Heart left ventricle (tissue), 16 donors: Measurements from ENCODE around the gene TCEAL9. TPM values are rescaled to one million over a fixed set of nuclear protein-coding genes. Genes with fewer than 3 reads are reported as not detected.
"Not testable (repeated sequence)": the region's sequence is repeated elsewhere in the genome, so short reads cannot be mapped to it uniquely, and the experiment has no call there.

ENCODE experiments used
- ATAC-seq, 4 donors: fragments of 200-7000 bp; cut with Tn5 transposase; one replicate each; pipeline ENCODE4 v1.9.1; 2020 to 2022; ENCODE audit warnings: moderate library complexity in 4 of 4, mild to moderate bottlenecking in 3 of 4, moderate number of reproducible peaks in 1 of 4
- DNase-seq, 5 donors: peaks; one replicate each; pipeline ENCODE4 v3.0.0-alpha.2; 2020
- H3K27ac ChIP-seq, 12 donors: fragments of 200-600 bp; sonication (generic) in 4 of 12; one replicate each; pipeline versions ENCODE4 v1.5.0 to v1.8.0; 2016 to 2022; ENCODE audit warnings: mild to moderate bottlenecking in 2 of 12
- H3K27me3 ChIP-seq, 9 donors: fragments of 200-600 bp; sonication (generic) in 2 of 9; one replicate each; pipeline versions ENCODE4 v1.5.1 to v1.8.0; 2016 to 2022; ENCODE audit warnings: mild to moderate bottlenecking in 3 of 9
- H3K36me3 ChIP-seq, 9 donors: fragments of 200-600 bp; sonication (generic) in 2 of 9; one replicate each; pipeline versions ENCODE4 v1.5.0 to v1.8.0; 2018 to 2022; ENCODE audit warnings: mild to moderate bottlenecking in 2 of 9
- H3K4me1 ChIP-seq, 12 donors: fragments of 200-600 bp; sonication (generic) in 4 of 12; one replicate each; pipeline versions ENCODE4 v1.5.0 to v1.8.0; 2016 to 2022; ENCODE audit warnings: mild to moderate bottlenecking in 3 of 12
- H3K4me3 ChIP-seq, 12 donors: fragments of 200-600 bp; sonication (generic) in 4 of 12; one replicate each; pipeline versions ENCODE4 v1.5.0 to v1.8.0; 2017 to 2022; ENCODE audit warnings: mild to moderate bottlenecking in 9 of 12, moderate library complexity in 4 of 12
- H3K9me3 ChIP-seq, 12 donors: fragments of 200-600 bp; sonication (generic) in 4 of 12; one replicate each; pipeline versions ENCODE4 v1.5.0 to v1.8.0; 2016 to 2022; ENCODE audit warnings: mild to moderate bottlenecking in 1 of 12
- POLR2A ChIP-seq, 2 donors: fragments of 450-650 bp; IDR thresholded peaks; one replicate each; pipeline ENCODE4 v1.6.1; 2017; ENCODE audit warnings: antibody characterized with exemption in 2 of 2, mild to moderate bottlenecking in 2 of 2, moderate library complexity in 2 of 2
- WGBS, 4 donors: extraction: QIAGEN DNeasy Blood & Tissue Kit in 2 of 4; methylation state at CpG; one replicate each; pipeline versions ENCODE4 v1.1.5 to v1.1.7; 2013 to 2018; 5-methylcytosine and 5-hydroxymethylcytosine counted together
- intact Hi-C, 10 donors: fragments of 100-400 bp; cut with DNase I; formaldehyde crosslinking; loops; one replicate each; pipeline versions ENCODE4 v1.11.1 to v1.14.2; 2022
- polyA plus RNA-seq, 2 donors: library from polyadenylated mRNA; stranded (reverse); fragments of 200-250 nt; gene quantifications; one replicate each; pipeline ENCODE4 v1.2.3, GENCODE V29; 2013
- total RNA-seq, 9 donors: library from RNA; depleted of rRNA in 2 of 9; stranded (reverse); fragments of >200 nt in 2 of 9; fragmentation: NEBNext Ultra II Directional in 3 of 9; extraction: Animal tissue kit (Norgen Biotek cat#: 25700) in 3 of 9; gene quantifications; one replicate each; pipeline versions ENCODE4 v1.1.0 to v1.2.4, GENCODE V29; 2016 to 2023
- TF ChIP-seq, protein P1 (sequence below), 12 donors: fragments of 200-600 bp; sonication (generic) in 4 of 12; IDR thresholded peaks; one replicate each; pipeline versions ENCODE4 v1.5.0 to v1.8.0; 2018 to 2022; ENCODE audit warnings: antibody characterized with exemption in 12 of 12, mild to moderate bottlenecking in 5 of 12
- donor health status: ischemic (EF 13 %, LVEDD 7.1; RV severe dilation, severe dysfunction).
- donor health status: healthy with polysubstance abuse.
- donor health status: DM: no; HTN: yes; CAD: no.
- donor health status: DM: no; HTN: no; CAD: no.
- donor health status: ischemic (EF 25% LVEDD 6.9; RV normal size, moderate dysfunction).
- donor health status: ischemic (EF 25% LVEDD 5.7; RV mildly dilated, moderate dysfunction).
- donor health status: healthy.
- donor health status: DM: yes; HTN: yes; CAD: no.
- donor health status: ischemic (EF 35%, LVEDD 5.7; RV mildly dilated, moderate dysfunction).
- donor health status: nonischemic (EF 11% LVEDD 7.7; RV severe dilation, severe dysfunction).
- donor health status: DM: yes; HTN: yes; CAD: no.
- donor health status: PGD.
- donor health status: ischemic (EF 29% LVEDD 5.4; RV normal size, mild dysfunction).
- donor health status: nonischemic (EF 23%, LVEDD 6.1; RV moderate dilation, normal function).

The TCEAL9 gene
- total and polyA plus RNA-seq, 11 donors = 15.7 to 60.3 (median 28.9) TPM

DNA sequence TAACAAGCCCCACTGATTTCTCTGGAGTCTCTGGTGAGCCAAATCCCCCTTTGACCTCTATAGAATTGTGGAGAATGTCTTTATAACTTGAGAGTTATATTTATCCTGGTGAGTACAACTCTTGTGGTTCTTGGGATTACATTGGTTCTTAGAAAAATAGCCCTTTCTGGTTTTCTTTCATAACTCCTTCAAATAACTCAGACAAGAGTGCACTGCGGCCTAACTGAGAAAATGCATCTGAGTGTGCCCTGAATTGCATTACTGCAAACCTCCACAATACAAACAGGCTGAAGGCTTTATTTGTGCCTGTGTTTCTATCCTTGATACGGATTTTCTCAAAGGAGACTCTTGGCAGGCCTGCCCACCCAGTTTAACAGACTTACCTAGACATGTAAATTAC lies 22.7 kb downstream of the TCEAL9 start:
- TF ChIP-seq POLR2A (IDR thresholded peaks at IDR 0.05) = no peak
- TF ChIP-seq, protein P1, sequence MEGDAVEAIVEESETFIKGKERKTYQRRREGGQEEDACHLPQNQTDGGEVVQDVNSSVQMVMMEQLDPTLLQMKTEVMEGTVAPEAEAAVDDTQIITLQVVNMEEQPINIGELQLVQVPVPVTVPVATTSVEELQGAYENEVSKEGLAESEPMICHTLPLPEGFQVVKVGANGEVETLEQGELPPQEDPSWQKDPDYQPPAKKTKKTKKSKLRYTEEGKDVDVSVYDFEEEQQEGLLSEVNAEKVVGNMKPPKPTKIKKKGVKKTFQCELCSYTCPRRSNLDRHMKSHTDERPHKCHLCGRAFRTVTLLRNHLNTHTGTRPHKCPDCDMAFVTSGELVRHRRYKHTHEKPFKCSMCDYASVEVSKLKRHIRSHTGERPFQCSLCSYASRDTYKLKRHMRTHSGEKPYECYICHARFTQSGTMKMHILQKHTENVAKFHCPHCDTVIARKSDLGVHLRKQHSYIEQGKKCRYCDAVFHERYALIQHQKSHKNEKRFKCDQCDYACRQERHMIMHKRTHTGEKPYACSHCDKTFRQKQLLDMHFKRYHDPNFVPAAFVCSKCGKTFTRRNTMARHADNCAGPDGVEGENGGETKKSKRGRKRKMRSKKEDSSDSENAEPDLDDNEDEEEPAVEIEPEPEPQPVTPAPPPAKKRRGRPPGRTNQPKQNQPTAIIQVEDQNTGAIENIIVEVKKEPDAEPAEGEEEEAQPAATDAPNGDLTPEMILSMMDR (IDR thresholded peaks at IDR 0.05) = no peak
- Histone ChIP-seq H3K27me3 (peaks cover 0 to 12% (median 0%) of the 10 kb centered on the region in 9 donors), H3K36me3 (peaks cover 0 to 9% (median 0%) of the 10 kb centered on the region in 9 donors), H3K4me1 (peaks cover 0 to 6% (median 0%) of the 10 kb centered on the region in 12 donors), H3K4me3 (no peak overlapping the region), H3K27ac (no peak overlapping the region), H3K9me3 (no peaks in the 10 kb centered on the region)
- WGBS, 4 donors = 69 to 84% (median 77%) methylated on average over 2 of the region's 2 CpGs
- DNase-seq = no peak
- intact Hi-C loops = no loop called here
- ATAC-seq = no peak

DNA sequence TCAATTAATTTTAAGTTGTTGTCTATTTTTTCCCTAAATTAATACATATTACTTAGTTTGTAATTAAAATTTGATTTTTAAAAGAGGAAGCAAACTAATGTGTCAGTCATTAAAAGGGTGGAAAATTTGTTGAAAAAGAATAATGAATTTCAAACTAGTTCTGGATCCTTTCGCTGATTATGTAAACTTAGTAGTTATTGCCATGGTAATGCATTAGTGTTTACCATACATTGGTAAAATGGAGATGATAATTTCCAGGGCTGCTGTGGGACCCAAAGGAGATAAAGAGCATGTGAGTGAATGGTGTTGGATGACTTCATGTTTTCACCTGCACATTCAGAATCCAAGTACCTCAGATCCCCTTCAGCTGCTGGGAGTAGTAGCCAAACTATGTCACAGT lies 26.6 kb downstream of the TCEAL9 start:
- peaks cover 0 to 3% (median 0%) of the 10 kb centered on the region in 9 donors for H3K27me3 ChIP-seq
- ATAC-seq = no peak
- DNase-seq = no peak
- TF ChIP-seq, protein P1 (IDR thresholded peaks at IDR 0.05) = no peak
- TF ChIP-seq POLR2A (IDR thresholded peaks at IDR 0.05) = no peak
- H3K9me3 ChIP-seq = no peaks in the 10 kb centered on the region
- H3K4me3 ChIP-seq = no peak overlapping the region
- intact Hi-C loops = no loop called here
- peaks cover 0 to 9% (median 0%) of the 10 kb centered on the region in 9 donors for H3K36me3 ChIP-seq
- H3K4me1 ChIP-seq = peaks cover 0 to 1% (median 0%) of the 10 kb centered on the region in 12 donors
- no peak overlapping the region for H3K27ac ChIP-seq
- WGBS, 4 donors = 73 to 95% (median 89%) methylated on average over 1 of the region's 1 CpG

DNA sequence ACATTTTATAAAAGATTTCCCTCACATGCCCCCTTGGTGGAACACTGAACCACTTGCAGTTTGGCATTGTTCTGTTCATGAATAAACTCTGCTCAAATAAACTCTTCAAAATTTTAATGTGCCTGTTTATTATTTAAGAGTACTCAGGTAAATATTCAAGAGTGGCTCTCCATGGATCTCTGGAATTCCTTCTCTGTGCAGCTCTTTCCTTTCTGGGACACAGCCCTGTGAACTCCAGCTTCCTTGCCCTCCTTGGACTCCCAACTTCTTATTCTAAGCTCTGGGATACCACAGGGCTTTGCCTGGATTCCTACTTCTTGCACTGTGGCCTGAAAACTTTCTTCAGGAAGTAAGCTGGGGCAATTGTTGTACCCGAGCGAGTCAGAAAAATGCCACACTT lies 28.4 kb downstream of the TCEAL9 start:
- H3K4me1 ChIP-seq = no peaks in the 10 kb centered on the region
- H3K4me3 ChIP-seq = no peak overlapping the region
- no peak for DNase-seq
- TF ChIP-seq, protein P1 (IDR thresholded peaks at IDR 0.05) = no peak
- no peak for TF ChIP-seq POLR2A (IDR thresholded peaks at IDR 0.05)
- no peaks in the 10 kb centered on the region for H3K36me3 ChIP-seq
- intact Hi-C loops = no loop called here
- H3K27me3 ChIP-seq = peaks cover 0 to 3% (median 0%) of the 10 kb centered on the region in 9 donors
- ATAC-seq = no peak
- H3K9me3 ChIP-seq = no peaks in the 10 kb centered on the region
- WGBS, 4 donors = 58 to 78% (median 70%) methylated on average over 2 of the region's 2 CpGs
- no peak overlapping the region for H3K27ac ChIP-seq

DNA sequence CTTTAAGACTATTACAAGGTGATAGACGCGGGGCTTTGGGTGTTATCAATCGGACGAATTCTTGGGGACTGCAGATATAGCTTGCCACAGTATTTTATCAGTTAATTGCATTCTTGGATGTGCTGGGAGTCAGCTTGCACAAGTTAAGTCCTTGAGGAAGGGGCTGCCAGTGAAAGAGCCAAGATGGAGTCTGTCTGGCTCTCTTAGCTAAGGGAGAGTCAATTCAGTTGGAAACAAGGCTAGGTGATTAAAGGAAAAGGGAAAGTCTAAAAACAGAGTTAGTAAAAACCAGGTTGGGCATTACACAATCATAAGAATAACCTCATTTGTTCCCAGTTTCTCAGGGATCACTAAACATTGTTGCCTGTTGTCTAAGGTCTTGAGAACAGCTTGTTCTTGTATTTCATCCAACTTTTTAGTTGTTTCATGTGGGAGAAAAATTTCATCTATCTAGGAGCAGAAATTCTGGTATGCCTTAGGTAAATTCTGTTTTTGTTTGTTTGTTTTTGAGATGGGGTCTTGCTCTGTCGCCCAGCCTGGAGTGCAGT lies 29.1 kb downstream of the TCEAL9 start:
- H3K27ac ChIP-seq, H3K36me3 ChIP-seq, ATAC-seq, H3K9me3 ChIP-seq, intact Hi-C loops, H3K27me3 ChIP-seq, DNase-seq, H3K4me1 ChIP-seq, H3K4me3 ChIP-seq: not testable (repeated sequence)
- WGBS, 4 donors = 64 to 72% (median 66%) methylated on average over 5 of the region's 5 CpGs

DNA sequence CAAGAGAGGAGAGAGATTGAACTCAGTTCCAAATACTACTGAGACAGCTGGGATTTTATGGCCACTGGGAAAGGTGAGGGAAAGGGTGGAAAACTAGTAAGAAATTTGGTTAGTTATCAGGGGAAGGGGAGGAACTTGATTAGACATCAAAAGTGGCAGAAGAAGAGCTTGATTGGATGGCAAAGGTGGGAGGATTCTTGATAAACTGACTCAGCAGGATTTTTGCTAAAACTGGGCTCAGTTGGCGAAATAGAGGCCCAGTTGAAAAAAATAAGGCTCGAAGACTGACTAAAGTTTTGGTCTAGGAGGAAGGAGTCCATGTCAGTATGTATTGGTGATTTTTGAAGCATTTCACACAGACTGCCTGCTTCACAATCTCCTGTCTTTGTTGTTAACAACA lies 30.0 kb downstream of the TCEAL9 start:
- intact Hi-C loops = no loop called here
- Histone ChIP-seq H3K27me3 (peaks cover 0 to 3% (median 0%) of the 10 kb centered on the region in 9 donors), H3K27ac (no peak overlapping the region), H3K4me1 (no peaks in the 10 kb centered on the region), H3K36me3 (no peaks in the 10 kb centered on the region), H3K4me3 (no peak overlapping the region), H3K9me3 (no peaks in the 10 kb centered on the region)
- ATAC-seq = no peak
- TF ChIP-seq POLR2A (IDR thresholded peaks at IDR 0.05) = no peak
- TF ChIP-seq, protein P1 (IDR thresholded peaks at IDR 0.05) = no peak
- WGBS, 4 donors = 71 to 94% (median 81%) methylated on average over 2 of the region's 2 CpGs
- DNase-seq = no peak
